Activated T-helper 1 cell treated with anti-CD3 and anti-CD28 coated beads, Interleukin-2, amount 50 U/mL, for 16 hours (primary cell): ENCODE results near the gene INSL4.
A peak's percentile ranks its signal among the peaks of the same experiment; 100 is the strongest.

ENCODE experiments used
- DNase-seq, 2 donors: peaks; one replicate each; pipeline ENCODE4 v3.0.0-alpha.2; 2020; ENCODE audit warnings: low read depth in 1 of 2, low spot score in 1 of 2

Gene INSL4

DNA sequence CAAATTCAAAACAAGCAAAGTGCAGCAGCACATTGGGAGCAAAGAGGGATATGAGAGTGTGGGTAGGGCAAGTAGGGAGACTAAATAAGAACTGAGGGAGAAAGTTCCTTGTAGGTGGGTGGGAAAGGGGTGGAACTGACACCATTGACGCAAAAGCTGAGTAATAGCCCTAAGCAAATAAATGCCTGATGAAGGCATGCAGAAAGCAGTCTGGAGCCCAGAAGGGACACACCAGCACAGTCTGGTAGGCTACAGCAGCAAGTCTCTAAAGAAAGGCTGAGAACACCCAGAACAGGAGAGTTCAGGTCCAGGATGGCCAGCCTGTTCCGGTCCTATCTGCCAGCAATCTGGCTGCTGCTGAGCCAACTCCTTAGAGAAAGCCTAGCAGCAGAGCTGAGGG lies at the start of gene INSL4:
TSS of gene INSL4 (plus strand) at position 208 of the 400 bp plus-strand sequence. CDS start at position 313, 105 bp downstream.
- DNase-seq = no peak

DNA sequence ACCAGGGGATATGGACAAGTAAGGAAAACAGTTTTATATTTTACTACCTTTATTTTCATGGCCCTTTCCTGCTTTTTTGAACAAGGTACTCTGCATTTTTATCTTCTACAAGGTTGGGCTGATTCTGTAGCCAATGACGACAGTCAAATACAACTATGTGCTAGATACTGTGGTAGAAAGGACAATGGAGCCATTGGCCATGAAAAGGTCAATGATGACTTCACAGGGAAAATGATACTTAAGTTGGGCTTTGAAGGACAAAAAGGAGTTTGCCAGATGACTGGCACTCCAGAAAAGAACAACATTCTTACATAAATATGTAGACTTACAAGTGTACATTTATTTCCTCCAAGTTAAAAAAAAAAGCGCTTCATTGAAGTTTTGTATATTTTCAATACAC lies 46.4 kb upstream of the INSL4 start:
- DNase-seq = no peak

DNA sequence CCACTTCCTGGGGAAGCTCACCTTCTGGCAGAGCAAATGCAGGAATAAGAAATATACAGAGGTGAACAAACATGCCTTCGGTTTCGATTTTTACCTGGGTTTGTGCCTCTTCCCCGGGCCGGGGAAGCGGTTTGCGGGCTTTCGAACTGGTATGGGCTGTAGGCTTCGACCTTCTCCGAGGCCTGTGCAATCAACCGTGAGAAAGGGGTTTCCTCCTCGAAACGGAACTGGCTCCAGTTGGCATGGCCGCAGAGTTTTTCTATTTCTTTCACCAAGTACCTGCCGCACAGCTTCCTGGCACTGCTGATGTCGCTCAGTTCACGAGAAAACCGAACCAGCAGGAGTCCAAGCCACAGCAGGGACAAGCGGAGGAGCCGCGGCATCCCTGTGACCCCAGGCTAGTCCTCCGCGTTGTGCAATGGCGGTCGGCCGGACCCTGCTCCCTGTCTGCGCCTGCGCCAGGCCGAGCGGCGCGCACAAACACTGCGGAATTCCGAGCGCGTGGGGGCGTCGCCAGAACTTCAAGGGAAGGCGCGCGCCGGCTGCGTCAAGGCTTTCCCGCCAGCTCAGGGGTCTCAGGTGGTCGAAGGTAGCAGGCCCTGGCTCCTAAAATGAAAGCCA lies 45.9 kb upstream of the INSL4 start, which contains the start of gene INSL6:
TSS of gene INSL6 (minus strand) at position 420 of the 621 bp plus-strand sequence. CDS start at position 383, 37 bp downstream.
- DNase-seq = no peak

DNA sequence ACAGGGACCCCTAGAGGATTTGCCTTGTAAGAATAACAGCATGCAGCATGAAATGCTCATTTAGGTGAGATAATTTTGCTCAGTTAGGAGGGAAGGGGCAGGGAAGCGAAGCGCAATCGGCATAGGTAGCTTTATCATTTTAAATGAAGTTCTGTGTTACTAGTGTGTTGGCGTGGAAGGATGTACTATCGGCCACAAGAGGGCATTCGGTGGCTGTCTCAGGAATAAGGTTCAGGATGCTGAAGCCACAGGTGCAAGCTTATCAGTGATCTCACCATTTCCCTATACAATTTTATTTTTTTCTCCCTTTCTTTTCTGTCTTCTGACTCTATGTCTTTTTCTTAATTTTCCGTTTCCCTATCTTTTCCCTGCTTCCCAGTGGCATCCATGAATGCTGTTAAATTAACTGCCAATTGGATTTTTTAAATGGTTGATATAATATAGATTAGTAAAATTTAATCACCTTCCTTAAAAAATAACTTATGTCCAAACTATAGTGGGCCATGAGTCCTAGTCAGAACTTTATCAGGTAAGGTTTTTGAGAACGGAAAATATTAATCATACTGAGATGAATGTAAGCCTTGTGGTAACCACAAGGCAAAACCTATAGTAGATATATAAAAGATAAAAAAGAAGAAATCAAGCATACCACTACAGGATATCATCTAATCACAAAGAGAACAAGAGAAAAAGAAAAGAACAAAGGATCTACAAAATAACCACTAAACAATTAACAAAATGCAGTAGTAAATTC lies 44.6 kb upstream of the INSL4 start:
- peak in 1 of 2 donors; percentile 23 for DNase-seq

DNA sequence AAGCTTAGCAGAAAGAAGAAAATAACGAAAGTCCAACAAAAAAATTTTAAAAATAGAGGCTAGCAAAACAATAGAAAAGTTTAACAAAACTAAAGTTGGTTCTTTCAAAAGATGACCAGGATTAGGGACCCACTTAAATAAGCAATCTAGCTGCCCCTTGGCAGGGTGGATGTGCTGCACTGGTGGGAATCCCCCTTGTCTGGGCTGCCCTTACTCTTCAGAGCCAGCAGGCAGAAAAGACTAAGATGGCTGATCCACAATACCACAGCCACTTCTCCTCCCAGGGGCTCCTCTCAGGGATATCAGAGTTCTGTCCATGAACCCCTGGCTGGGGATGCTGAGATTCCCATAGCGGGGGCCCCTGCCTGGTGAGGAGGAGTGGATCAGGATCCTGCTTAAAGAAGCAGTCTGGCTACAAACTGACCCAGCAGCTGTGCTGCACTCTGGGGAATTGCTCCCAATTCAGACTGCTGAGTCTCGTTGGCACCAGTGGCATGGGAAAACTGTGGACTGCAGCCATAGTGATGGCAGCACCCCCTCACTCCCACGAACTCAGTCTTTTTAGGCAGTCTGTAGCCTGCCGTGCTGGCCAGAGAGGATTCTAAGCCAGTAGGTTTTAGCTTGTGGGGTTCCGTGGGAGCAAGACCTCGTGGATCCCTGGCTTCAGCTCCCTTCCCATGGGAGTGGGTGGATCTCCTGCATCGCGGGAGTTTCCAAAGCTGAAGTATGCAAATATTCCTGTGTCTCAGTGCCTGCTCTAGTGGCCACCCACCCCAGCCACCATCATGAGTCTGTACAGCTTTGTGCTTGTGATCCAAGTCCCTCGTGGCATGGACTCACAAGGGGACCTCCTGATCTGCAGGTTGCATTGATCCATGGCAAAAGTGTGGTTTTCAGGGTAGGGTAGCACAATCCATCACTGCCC lies 42.9 kb upstream of the INSL4 start:
- DNase-seq = no peak

DNA sequence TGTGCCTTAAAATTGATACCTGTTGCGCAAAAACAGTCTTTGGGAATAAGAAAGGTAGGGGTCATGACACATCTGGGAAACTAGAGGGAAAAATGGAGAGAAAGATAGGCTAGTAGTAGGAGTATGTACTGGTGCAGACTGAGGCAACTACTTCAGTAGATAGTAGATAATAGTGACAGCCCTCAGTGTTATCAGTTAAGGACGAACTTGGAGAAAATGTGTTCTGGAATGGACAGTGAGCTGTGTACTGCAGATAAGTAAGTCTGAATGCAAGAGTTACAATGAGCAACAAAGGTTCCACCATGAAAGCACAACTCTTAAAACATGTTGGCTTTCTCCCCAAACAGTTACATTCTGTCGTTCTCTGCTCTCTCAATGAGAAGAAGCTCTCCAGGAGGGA lies 39.2 kb upstream of the INSL4 start:
- no peak for DNase-seq

DNA sequence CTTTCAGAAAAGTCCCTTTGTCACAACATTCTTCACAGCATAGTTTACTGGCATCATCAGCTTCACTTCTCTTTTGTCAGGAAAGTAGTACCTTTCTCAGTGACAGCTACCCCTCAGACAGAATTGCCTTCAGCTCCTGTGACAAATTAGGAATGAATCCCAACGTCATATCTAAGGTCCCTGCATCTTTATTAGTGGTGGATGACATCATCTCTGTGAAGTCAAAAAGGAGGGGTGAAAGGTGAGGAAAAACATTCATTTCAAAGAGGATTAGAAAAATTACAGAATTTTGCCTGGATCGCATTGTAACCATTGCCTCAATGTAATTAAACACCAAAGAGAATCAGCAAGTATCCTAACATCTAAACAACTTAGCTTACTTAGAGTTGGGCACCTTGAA lies 37.9 kb upstream of the INSL4 start:
- no peak for DNase-seq

DNA sequence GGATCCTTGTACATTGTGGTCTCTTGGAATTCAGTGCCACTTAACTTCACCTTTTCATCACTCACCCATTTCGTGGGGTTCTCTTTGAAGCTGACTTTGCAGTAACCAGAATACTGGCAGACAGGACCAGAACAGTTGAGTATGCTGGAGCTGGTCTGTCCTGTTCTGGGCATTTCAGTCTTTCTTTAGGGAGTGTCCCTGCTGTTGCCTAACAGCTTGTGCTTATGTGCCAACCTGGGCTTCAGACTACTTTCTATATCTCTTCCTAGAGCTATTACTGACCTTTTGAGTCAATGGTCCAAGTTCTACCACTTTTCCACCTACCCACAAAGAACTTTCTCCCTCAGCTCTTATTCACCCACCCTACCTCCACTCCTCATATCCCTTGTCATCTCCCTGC lies 35.8 kb upstream of the INSL4 start:
- no peak for DNase-seq

DNA sequence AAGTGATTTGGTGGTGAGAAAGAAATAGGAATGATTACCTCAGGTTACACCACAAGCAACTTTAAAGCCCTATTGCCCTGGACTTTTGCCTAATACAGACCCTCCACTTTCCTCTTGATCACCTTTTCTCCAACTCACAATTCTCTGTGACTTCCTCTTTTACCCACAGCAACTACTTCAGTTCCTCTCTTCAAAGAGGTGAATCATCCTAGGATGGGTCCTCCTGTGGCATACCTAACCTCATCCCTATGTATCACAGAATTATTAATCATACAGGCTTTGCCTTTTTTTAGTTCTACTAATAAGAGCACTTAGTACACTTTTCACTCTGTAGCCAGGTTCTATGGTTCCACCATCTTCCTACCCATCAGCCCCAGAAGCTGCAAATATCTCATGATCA lies 26.1 kb upstream of the INSL4 start:
- no peak for DNase-seq

DNA sequence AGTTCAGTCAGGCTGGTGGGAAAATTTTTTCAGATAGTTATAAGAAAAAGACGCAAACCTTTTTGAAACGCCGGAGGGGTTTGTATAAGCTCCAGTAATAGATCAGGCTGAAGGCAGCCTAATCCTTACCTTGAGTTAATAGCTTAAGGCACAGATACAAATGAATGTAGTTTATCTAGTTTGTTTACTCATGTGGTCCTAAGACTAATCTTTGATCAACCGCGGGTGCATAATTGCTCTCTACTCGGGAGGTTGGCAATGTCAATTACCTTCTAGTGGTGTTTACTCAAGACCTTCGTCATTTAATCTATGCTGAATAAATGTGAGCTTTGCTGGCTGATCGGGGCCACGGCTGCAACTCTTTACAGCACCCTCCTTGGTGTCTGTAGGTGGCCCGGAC lies 665 bp upstream of the INSL4 start:
- DNase-seq = no peak

DNA sequence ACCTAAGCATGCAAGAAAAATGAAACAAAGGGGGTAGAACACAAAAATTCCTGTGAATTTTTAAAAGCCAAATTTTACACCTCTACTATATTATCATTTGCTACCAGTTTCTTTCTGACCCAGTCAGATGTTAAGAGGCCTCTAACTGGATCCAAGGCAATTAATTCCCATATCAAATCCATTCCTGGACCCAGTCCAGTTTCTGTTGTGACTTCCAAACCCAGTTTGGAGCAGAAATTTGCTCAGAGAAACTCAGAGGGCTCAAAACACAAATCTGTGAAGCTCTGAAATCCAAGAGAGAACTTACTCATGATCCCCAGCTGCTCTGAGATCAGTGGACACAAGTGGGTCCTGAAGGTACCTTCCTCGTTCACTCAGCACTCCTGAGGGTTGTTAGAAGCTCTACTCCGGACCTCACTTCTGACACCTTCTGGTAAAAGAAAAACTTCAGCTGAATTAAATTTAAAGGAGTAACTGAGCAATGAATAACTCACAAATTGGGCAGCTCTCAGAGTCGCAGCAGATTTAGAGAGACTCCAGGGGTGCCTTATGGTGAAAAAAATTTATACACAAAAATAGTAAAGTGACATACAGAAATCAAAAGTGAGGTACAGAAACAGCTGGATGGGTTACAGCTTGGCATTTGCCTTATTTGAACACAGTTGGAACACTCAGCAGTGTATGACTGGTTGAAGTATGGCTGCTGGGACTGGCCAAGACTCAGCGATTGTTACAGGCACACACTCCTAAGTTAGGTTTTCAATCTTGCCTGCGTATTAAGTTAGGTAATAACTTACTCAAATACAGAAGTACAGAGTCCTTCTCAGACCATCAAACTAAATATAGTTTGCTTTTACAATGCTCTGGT lies 32.4 kb downstream of the INSL4 start:
- no peak for DNase-seq

DNA sequence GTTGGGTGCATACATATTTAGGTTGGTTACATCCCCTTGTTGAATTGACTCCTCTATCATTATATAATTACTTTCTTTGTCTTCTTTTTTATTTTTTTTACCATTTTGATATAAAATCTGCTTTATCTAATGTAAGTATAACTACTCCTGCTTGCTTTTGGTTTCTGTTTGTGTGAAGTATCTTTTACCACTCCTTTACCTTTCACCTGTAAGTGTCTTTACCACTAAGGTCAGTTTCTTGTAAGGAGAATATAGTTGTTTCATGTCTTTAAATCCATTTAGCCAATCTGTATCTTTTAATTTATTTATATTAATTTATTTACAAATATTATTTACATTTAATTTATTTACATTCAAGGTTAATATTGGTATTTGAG lies 33.0 kb downstream of the INSL4 start:
- no peak for DNase-seq

DNA sequence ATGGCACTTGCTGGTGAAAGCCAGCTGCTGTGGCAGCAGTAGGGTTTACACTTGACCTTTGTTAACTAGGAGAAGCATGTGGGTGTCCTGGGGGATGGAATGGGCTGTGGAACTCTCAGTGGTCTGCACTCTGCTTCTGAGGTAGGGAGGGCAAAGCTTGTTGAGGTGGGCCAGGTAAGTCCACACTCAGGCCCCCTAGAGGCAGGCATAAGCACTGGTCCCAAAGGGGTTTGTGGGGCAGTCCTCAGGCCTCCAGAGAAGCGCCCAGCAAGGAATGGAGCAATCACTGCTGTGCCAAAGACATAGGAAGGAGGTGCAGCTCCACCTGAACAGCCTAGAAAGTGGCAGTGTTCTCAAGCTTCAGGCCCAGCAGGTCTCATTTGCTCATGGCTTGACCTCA lies 34.7 kb downstream of the INSL4 start:
- DNase-seq = no peak

DNA sequence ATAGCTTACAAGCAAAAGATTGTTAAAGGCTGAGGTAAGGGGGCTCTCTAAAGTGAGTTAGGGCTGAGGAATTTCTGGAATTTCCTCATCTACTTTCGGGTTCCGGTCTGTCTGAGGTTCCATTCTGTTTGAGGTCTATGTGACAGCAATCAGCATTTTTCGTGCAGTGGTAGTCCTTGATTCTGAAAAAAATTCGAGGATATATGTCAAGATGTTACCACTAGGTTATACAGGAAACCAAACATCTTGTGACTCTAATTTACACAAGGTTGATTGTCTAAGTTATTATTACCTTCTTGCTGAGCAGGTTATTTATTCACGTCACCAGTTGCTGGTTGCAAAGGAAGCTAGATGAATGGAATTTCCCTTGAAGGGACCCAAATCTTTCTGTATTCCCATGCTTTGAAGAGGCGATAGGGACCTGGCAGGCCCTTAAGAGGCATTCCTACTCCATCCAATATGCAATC lies 38.1 kb downstream of the INSL4 start:
- no peak for DNase-seq

DNA sequence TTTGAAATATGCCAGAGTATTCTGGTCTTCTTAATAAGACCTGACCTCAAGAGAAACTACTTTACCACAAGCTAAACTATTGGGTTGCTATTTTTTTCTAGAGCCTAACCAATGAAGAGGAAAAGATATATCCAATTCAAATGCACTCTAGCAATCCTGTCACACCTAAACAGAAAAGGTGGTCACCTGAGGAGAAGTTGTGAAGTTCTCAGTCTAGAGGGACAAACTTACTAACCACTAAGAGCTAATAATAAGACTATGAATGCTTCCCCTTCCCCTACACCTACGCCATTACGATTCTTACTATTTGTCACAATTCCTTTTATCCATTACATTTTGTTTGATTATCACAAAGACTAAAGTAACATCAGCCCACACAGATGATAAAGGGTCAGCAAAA lies 43.6 kb downstream of the INSL4 start:
- DNase-seq = no peak

DNA sequence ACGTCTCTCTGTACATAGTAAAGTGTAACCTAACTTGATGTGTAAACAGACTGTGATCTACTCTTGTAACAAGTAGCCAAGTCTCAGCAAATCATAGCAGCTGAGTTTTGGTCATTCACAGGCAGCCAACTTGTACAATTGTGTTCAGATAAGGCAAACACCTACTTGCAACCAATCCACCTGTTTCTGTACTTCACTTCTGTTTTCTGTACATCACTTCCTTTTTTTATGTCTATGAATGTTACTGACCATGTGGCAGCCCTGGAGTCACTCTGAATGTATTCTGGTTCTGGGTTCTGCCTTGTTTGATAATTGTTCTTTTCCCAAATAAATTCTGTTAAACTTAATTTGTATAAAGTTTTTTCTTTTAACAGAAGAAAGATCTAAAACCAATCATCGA lies 47.3 kb downstream of the INSL4 start:
- no peak for DNase-seq
